ENCODE results near the gene C2CD4D.

DNA sequence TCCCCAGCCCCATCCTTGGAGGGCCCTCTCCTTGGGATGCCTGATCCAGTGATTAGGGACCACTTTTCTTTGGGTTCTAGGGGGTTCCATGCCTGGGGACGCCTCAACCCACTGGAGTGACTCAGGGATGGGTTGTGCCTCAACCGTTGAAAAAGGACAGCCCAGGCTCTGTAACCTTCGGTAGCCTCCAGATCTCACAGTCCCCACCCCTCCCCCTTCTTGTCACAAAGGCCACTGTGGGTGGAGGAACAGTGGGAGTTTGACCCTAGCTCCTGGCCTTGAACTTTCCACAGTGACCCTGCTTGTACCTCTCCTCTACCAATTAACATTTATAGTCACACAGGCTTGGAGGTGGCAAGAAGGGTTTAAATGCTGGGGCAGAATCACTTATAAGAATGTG lies 5.4 kb downstream of the C2CD4D start:
- TF ChIP-seq, protein P1, sequence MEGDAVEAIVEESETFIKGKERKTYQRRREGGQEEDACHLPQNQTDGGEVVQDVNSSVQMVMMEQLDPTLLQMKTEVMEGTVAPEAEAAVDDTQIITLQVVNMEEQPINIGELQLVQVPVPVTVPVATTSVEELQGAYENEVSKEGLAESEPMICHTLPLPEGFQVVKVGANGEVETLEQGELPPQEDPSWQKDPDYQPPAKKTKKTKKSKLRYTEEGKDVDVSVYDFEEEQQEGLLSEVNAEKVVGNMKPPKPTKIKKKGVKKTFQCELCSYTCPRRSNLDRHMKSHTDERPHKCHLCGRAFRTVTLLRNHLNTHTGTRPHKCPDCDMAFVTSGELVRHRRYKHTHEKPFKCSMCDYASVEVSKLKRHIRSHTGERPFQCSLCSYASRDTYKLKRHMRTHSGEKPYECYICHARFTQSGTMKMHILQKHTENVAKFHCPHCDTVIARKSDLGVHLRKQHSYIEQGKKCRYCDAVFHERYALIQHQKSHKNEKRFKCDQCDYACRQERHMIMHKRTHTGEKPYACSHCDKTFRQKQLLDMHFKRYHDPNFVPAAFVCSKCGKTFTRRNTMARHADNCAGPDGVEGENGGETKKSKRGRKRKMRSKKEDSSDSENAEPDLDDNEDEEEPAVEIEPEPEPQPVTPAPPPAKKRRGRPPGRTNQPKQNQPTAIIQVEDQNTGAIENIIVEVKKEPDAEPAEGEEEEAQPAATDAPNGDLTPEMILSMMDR (IDR thresholded peaks at IDR 0.05; ENCODE audit: insufficient read depth, low read depth, low read length), result no peak
- TF ChIP-seq EZH2 (IDR thresholded peaks at IDR 0.05; ENCODE audit: insufficient read depth, low read length), result no peak
